HG03469 (cell line): Measurements from ENCODE around the gene CETP.

Experiments used
- ATAC-seq: cut with Tn5 transposase; IDR thresholded peaks from one replicate; pipeline ENCODE4 v1.9.1; 2021; ENCODE audit warnings: mild to moderate bottlenecking, moderate library complexity, moderate number of reproducible peaks; ENCODE audit not compliant: unreplicated experiment

The CETP gene

DNA sequence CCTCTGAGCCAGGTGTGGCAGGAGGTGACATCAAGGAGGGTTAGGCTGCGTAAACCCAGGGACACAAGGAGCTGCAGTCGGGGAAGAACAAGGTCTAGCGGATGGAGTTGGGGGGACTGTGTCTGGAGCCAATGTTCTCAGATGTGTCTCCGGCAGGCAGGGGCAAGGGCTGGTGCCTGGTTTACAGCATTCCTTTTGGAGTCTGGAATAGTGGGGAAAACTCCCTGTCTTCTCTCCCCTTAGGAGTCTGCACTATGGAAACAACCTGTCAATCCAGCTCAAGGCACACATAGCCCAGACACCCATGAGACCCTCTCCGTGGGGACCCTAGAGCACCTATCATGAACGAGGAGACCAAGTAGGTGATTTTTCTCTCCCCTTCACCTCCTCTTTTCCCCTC is 55.1 kb downstream of the CETP start:
- no peak for ATAC-seq

DNA sequence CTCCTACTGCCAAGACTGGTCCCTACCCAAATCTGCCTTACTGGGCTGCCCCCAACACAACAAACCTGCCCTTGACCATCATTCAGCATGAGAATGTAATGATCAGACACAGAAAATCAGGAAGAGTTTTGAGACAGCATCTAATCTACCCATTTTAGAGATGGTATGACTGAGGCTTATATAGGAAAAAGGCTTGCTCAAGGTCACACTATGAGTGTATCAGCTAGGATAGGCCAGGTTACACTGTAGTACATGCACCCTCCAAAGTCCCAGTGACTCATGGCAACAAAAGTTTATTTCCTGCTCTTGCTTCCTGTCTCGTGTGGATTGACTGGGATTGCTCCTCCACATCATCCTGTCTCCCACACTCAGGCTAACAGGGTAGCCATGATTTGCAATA is 55.5 kb downstream of the CETP start:
- ATAC-seq, result no peak

DNA sequence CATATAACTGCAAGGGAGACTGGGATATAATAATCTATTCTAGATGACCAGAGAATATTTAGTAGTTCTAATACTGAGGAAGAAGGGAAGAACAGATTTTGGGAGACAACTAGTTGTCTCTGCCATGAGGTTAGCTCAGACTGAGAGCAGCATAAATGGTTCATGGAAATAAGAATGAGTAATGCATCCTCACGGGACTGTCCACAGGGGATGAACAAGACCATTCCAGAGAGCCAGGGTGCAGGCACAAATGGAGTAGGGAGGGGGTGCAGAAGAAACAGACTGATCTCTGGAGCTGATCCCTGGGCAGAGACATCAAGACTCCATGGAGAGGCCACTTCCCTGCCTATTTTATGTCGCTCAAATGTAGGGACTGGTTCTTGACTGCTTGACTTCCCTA is 58.0 kb downstream of the CETP start:
- ATAC-seq, result no peak

DNA sequence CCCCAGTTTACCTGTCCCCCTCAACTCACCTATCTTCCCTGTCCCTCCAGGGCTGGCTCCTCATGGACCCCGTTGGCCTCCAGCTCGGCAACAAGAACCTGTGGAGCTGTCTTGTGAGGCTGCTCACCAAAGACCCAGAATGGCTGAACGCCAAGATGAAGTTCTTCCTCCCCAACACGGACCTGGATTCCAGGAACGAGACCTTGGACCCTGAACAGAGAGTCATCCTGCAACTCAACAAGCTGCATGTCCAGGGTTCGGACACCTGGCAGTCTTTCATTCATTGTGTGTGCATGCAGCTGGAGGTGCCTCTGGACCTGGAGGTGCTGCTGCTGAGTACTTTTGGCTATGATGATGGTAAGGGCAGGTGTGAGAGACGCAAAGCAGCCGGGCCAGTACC is 58.9 kb downstream of the CETP start:
- no peak for ATAC-seq

DNA sequence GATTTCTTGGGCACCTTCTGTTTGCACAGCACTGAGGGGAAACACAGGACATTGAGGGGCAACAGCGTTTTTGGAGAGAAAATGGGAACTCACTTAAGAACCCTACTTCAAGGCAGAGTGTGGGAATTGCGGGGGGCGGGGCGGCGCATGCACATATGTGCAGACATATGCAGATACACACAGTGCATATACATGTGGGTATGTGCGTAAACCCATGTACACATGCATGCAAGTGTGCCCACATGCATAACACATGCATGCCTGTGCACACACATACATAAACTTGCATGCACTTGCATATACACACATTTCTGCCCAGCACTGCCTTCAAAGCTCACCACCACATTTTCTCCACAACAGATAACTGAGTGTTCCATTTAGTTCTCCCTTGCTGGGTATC is 60.0 kb downstream of the CETP start:
- no peak for ATAC-seq

DNA sequence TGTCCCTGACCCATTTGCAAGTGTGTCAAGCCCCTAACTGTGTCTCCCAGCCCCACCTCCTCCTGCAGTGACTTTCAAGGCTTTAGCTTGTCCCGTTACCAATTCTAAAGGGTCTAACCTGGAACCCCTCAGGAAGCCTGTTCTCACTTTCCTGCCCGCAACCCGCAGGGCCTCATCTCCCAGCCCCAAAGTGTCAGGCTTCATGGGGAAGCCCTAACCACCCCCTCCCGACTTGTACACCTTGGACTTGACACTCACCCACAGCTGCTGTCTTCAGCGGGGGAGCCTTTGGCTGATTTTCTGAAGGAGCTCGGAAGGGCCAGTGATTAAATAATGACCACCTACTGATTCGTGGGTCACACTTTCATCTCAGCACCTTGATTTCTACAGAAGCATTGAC is 60.7 kb downstream of the CETP start:
- no peak for ATAC-seq

DNA sequence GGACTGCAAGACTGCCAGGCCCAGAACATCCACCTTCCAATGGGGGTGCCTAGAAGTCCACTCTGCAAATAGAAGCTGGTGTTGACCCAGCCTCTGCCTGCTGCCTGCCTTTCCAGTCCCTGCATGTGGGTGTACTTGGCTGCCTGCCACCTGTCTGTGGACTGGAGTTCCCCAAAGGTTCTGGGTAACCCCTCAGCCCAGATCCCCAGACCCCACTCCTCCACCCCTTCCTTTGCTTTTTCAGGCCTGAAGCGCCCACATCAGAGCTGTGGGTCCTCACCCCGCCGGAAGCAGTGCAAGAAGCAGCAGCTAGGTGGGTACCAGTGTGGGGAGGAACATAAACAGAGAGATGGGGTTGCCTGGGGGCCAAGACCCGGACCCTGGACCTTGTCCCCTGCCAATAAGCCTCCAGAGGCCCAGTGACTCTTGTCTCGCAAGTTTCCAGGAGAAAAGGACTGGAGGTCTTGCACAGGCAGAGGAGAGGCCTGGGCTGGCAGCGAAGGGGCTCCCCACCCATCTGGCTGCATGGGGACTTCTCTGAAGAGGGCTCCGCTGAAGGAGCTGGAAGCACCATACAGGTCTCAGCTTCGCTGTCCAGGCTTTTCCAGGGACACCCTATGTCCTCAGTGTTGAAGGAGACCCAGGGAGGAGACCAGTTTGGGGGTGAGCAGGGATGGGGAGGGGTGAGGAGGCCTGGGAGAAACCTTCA is 61.9 kb downstream of the CETP start:
- no peak for ATAC-seq

DNA sequence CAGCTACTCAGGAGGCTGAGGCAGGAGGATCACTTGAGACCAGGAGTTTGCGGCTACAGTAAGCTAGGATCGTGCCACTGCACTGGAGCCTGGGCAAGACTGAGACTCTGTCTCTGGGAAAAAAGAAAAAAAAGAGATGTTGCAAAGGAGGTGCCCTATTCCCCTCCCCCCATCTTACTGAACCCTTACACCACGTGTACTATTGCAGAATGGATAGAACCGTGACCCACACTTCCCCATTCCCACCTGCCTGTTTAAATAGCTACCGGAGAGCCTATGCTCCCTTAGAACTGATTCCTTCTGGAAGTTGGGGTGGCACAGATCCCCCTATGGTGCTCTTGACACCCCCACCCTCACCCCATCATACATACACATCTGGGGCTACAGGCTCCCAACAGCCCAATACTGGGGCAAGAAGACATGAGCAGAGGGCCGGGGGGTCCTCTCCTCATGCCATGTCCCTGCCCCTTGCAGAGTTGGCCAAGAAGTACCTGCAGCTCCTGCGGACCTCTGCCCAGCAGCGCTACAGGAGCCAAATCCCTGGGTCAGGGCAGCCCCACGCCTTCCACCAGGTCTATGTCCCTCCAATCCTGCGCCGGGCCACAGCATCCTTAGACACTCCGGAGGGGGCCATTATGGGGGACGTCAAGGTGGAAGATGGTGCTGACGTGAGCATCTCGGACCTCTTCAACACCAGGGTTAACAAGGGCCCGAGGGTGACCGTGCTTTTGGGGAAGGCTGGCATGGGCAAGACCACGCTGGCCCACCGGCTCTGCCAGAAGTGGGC is 63.3 kb downstream of the CETP start:
- ATAC-seq, result no peak

DNA sequence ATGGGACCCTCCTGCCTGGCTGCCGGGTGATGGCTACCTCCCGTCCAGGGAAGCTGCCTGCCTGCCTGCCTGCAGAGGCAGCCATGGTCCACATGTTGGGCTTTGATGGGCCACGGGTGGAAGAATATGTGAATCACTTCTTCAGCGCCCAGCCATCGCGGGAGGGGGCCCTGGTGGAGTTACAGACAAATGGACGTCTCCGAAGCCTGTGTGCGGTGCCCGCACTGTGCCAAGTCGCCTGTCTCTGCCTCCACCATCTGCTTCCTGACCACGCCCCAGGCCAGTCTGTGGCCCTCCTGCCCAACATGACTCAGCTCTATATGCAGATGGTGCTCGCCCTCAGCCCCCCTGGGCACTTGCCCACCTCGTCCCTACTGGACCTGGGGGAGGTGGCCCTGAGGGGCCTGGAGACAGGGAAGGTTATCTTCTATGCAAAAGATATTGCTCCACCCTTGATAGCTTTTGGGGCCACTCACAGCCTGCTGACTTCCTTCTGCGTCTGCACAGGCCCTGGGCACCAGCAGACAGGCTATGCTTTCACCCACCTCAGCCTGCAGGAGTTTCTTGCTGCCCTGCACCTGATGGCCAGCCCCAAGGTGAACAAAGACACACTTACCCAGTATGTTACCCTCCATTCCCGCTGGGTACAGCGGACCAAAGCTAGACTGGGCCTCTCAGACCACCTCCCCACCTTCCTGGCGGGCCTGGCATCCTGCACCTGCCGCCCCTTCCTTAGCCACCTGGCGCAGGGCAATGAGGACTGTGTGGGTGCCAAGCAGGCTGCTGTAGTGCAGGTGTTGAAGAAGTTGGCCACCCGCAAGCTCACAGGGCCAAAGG is 64.4 kb downstream of the CETP start:
- no peak for ATAC-seq

DNA sequence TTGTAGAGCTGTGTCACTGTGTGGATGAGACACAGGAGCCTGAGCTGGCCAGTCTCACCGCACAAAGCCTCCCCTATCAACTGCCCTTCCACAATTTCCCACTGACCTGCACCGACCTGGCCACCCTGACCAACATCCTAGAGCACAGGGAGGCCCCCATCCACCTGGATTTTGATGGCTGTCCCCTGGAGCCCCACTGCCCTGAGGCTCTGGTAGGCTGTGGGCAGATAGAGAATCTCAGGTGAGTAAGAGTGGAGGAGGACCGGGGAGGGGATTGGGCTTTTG is 65.0 kb downstream of the CETP start:
- ATAC-seq, result no peak

DNA sequence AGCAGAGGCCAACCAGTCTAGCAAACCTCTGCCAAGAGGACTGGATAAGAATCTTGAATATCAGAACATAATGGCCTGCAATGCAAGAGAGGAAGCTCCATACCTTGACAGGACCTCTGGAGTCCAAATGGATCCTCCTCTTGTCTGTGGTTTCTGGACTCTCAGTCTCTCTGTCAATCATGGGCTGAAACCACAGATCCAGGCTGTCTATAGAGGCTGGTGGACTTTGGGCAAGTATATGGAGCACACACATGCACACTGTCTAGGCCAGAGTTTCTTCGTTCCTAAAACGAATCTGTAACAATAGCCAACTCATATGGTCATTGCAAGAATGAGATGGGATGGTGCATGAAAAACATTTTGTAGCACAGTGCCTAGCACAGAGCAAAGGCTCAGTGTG is 65.3 kb downstream of the CETP start:
- ATAC-seq, result no peak

DNA sequence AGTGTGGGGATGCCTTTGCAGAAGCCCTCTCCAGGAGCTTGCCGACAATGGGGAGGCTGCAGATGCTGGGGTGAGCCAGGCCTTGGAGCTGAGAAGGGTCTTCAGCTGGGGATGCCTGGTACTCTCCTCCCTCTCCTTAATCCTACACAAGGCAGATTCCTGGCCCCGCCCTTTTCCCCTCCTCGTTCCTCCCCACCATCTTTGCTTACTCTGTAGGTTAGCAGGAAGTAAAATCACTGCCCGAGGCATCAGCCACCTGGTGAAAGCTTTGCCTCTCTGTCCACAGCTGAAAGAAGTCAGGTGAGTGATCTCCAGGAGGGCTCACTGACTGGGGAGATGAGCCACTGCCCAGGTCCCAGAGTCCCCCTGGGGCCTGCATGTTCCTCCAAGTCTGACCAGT is 66.3 kb downstream of the CETP start:
- ATAC-seq, result no peak

DNA sequence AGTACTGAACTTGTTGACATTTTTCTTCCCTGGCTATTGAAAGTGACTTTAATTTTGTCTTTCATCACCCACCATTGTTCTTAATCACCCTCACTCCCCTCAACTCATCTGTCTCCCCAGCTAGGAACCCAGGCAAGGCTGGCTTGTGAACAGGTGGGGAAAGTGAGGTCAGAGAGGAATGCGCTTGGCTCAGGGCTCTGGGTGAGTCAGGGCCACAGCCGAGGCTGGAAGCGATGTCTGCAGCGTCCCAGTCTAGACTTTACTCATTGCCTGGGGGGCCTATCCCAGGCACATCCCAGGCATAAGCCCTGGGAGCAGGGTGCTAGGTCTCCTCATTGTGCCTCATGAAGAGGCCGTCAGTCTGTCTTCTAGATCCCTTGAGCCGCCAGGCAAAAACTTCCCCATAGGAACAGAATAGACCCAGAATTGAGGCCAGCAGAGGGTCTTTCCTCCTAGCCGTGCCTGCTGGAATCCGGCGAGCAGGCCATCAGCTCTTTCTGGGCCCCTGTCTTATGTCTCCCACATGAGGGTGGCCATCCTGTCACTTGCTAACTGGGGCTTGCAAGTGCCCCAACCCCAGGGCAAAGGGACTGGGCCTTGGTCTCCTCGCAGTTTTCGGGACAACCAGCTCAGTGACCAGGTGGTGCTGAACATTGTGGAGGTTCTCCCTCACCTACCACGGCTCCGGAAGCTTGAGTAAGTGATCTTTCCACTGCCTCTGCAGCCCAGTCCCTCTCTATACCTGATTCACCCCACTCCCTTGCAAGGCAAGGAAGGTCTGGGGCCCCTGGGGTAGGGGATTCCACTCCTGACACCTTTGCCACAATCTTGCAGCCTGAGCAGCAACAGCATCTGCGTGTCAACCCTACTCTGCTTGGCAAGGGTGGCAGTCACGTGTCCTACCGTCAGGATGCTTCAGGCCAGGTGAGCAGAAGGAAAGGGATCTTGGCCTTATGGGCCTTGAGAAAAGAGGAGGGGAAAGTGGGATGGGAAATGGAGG is 67.7 kb downstream of the CETP start:
- ATAC-seq, result no peak

DNA sequence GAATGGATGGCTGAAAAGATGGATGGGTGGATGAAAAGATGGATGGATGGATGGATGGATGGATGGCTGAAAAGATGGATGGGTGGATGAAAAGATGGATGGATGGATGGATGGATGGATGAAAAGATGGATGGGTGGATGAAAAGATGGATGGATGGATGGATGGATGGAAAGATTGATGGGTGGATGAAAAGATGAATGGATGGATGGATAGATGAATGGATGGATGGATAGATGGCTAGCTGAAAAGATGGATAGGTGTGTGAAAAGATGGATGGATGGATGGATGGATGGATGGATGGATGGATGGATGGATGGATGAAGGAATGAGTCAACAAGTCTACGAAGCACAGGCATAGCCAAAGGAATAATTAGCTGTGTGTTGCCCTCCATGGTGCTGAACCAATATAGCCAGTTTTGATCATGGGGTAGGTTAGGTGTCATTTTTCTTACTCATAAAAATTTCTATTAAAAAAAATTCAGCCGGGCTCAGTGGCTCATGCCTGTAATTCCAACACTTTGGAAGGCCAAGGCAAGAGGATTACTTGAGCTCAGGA is 68.7 kb downstream of the CETP start:
- ATAC-seq, result no peak

DNA sequence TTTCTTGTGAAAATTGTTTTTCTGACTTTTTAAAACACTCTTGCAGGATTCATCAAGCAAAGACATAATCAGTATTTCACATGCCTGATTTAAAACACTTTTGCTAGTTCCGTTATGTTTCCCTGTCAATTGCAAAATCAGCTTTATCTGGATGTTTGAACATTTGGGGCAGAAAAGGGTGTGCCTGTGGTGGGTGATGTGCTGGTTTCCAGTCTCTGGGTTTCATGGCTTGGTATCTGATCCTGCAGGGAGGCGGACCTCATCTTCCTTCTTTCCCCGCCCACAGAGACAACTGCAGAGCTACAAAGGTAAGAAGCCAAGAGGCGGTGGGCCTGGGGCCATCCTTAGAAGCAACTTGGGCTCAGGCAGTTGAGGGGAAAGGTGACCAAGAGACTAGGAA is 69.4 kb downstream of the CETP start:
- no peak for ATAC-seq

DNA sequence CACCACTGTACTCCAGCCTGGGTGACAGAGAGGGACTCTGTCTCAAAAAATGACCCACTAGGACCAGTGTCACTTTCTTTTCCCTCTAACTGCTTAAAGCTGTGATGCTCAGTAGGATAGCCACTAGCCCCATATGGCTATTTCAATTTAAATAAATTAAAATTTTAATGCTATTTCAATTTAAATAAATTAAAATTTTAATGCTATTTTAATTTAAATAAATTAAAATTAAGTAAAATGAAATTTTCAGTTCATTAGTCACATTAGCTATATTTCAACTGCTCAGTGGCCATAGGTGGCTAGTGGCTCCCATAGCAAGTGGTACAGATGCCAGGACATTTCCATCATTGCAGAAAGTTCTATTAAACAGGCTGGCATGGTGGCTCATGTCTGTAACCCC is 70.6 kb downstream of the CETP start:
- no peak for ATAC-seq

DNA sequence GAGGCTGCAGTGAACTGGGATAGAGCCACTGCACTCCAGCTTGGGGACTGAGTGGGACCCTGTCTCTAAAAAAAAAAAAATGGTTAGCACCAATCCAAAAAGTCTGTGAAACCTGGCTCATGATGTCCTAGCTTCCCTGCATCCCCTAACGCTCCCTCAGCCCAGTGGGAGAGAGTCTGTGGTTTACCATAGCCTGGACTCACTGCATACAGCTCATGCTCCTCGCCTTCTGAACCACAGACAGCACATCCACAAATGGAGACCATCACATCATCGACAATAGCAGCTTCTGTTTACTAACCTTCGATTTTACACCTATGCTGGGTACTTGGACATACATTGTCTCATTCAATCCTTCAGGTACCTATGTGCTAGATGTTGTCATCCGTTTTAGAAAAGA is 71.2 kb downstream of the CETP start:
- ATAC-seq, result no peak
